ENCODE results near the gene BDH2. TPM values are rescaled to one million over a fixed set of nuclear protein-coding genes. Genes with fewer than 3 reads are reported as not detected.

Gene BDH2
- total RNA-seq, 1 donor: 36.6 TPM

DNA sequence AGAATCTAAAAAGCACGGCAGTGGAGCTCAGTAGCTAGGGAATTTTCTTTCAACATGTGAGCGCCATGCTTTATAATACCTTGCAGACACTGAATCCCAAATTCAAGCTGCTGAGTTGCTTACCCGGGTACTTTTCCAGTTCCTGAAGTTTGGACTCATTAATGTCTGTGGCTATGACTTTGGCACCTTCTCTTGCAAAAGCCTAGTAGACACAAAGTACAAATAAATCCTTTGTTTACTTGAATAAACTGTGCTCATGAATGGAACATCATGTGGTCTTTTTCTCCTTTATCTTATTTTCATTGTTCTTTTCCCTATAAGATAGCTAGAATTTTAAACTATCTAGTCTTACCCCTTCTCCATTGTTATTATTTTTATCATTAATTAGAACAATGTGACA, 4.6 kb downstream of the BDH2 start:
- H2AFZ ChIP-seq (ENCODE audit: low read length): no peak overlapping the region
- H3K4me2 ChIP-seq (ENCODE audit: insufficient read depth, low read length): no peak overlapping the region
- no peak for DNase-seq (ENCODE audit: insufficient read length, low spot score, missing footprints)
- peaks cover 10% of the 10 kb centered on the region for H3K36me3 ChIP-seq (ENCODE audit: insufficient read depth, low read length)
- no peak overlapping the region for H3K4me3 ChIP-seq (ENCODE audit: insufficient read depth, low read length)
- H3K79me2 ChIP-seq (ENCODE audit: insufficient read depth, low read length): peaks cover 16% of the 10 kb centered on the region
- no peak overlapping the region for H3K27ac ChIP-seq (ENCODE audit: low read depth, low read length)
- H4K20me1 ChIP-seq (ENCODE audit: insufficient read depth, low read length): no peaks in the 10 kb centered on the region
- H3K4me1 ChIP-seq (ENCODE audit: insufficient read depth, low read length): peaks cover 21% of the 10 kb centered on the region
- no peaks in the 10 kb centered on the region for H3K27me3 ChIP-seq (ENCODE audit: insufficient read depth, low read length)
- H3K9me3 ChIP-seq (ENCODE audit: low read depth, low read length): no peaks in the 10 kb centered on the region
- TF ChIP-seq, protein P1, sequence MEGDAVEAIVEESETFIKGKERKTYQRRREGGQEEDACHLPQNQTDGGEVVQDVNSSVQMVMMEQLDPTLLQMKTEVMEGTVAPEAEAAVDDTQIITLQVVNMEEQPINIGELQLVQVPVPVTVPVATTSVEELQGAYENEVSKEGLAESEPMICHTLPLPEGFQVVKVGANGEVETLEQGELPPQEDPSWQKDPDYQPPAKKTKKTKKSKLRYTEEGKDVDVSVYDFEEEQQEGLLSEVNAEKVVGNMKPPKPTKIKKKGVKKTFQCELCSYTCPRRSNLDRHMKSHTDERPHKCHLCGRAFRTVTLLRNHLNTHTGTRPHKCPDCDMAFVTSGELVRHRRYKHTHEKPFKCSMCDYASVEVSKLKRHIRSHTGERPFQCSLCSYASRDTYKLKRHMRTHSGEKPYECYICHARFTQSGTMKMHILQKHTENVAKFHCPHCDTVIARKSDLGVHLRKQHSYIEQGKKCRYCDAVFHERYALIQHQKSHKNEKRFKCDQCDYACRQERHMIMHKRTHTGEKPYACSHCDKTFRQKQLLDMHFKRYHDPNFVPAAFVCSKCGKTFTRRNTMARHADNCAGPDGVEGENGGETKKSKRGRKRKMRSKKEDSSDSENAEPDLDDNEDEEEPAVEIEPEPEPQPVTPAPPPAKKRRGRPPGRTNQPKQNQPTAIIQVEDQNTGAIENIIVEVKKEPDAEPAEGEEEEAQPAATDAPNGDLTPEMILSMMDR (IDR thresholded peaks at IDR 0.05; ENCODE audit: extremely low read depth, low read depth, low read length): no peak

DNA sequence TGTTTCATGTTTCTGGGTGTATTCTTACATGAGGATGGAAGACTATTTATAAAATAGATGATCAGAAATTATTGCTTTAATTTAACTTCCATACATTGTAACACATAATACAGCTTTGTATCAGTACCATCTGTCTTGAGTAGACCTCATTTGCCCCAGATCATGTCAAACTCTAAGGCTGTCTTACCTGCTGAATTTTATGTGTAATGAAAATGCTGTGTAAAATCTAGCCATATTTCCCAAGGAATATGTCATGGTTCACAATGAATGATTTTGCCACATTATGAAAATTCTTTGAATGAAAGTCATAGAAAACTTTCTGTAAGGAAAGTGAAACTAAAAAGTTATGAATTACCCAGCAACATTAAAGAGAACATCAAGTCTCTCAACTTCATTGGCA, 7.4 kb downstream of the BDH2 start:
- H3K27me3 ChIP-seq (ENCODE audit: insufficient read depth, low read length): no peaks in the 10 kb centered on the region
- H3K4me3 ChIP-seq (ENCODE audit: insufficient read depth, low read length): peak overlapping the region; percentile 20
- TF ChIP-seq, protein P1 (IDR thresholded peaks at IDR 0.05; ENCODE audit: extremely low read depth, low read depth, low read length): no peak
- peaks cover 34% of the 10 kb centered on the region for H3K36me3 ChIP-seq (ENCODE audit: insufficient read depth, low read length)
- H3K79me2 ChIP-seq (ENCODE audit: insufficient read depth, low read length): peaks cover 3% of the 10 kb centered on the region
- peak overlapping the region; percentile 56 for H3K4me2 ChIP-seq (ENCODE audit: insufficient read depth, low read length)
- peak overlapping the region; percentile 8 for H3K27ac ChIP-seq (ENCODE audit: low read depth, low read length)
- H3K9me3 ChIP-seq (ENCODE audit: low read depth, low read length): no peaks in the 10 kb centered on the region
- DNase-seq (ENCODE audit: insufficient read length, low spot score, missing footprints): no peak
- H2AFZ ChIP-seq (ENCODE audit: low read length): peak overlapping the region; percentile 44
- H4K20me1 ChIP-seq (ENCODE audit: insufficient read depth, low read length): no peaks in the 10 kb centered on the region
- H3K4me1 ChIP-seq (ENCODE audit: insufficient read depth, low read length): peaks cover 7% of the 10 kb centered on the region

DNA sequence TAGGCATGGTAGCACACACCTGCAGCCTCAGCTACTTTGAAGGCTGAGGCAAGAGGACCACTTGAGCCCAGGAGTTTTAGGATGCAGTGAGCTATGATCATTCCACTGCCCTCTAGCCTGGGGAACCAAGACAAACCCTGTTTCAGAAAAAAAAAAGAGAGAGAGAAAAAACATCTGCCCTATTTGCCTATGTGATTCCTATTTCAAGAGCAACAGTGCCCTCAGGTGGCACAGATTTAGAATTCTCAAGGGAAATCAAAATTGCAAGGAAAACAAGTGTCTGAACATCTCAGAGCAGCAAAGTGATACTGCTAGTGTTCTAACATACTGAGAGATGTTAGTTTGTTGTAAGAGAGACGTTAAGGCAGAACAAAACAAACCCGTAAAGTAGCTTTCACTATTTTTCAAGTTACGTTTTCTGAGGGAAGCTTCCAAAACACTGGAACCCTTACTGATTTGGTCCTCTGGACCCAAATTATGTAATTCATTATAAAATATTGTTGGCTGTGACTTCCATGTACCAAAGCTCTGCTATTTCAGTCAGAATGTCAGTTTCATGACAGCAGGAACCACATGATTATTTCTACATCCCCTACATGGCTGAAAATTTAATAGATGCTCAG, 7.9 kb downstream of the BDH2 start:
- TF ChIP-seq, protein P1 (IDR thresholded peaks at IDR 0.05; ENCODE audit: extremely low read depth, low read depth, low read length): peak; percentile 66
- Histone ChIP-seq H3K9me3 (ENCODE audit: low read depth, low read length) (no peaks in the 10 kb centered on the region), H3K79me2 (ENCODE audit: insufficient read depth, low read length) (no peaks in the 10 kb centered on the region), H3K4me3 (ENCODE audit: insufficient read depth, low read length) (no peak overlapping the region), H3K36me3 (ENCODE audit: insufficient read depth, low read length) (peaks cover 39% of the 10 kb centered on the region), H2AFZ (ENCODE audit: low read length) (no peak overlapping the region), H4K20me1 (ENCODE audit: insufficient read depth, low read length) (no peaks in the 10 kb centered on the region), H3K27ac (ENCODE audit: low read depth, low read length) (peak overlapping the region; percentile 8), H3K4me1 (ENCODE audit: insufficient read depth, low read length) (peaks cover 7% of the 10 kb centered on the region), H3K27me3 (ENCODE audit: insufficient read depth, low read length) (no peaks in the 10 kb centered on the region), H3K4me2 (ENCODE audit: insufficient read depth, low read length) (peak overlapping the region; percentile 56)
- DNase-seq (ENCODE audit: insufficient read length, low spot score, missing footprints): no peak

DNA sequence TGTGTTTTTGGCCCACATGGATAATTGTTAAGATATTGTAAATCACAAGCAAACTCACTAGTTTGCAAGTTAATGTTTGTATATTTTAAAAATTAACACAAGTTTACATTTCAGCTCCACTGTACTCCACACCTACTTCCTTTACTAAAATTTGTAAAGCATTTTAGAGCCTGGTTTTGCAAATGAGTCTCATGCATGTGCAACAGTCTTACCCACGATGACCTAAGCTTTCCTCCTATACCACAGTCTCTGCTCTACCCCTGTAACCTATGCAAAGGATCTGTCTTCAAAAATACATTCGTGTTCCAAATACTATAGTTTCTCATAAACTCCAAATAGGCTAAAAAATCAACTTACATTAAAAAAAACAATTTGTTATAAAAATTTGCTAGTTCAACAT, 10.2 kb downstream of the BDH2 start:
- Histone ChIP-seq H3K4me1 (ENCODE audit: insufficient read depth, low read length) (peaks cover 7% of the 10 kb centered on the region), H2AFZ (ENCODE audit: low read length) (no peak overlapping the region), H3K9me3 (ENCODE audit: low read depth, low read length) (no peaks in the 10 kb centered on the region), H3K27ac (ENCODE audit: low read depth, low read length) (no peak overlapping the region), H3K79me2 (ENCODE audit: insufficient read depth, low read length) (no peaks in the 10 kb centered on the region), H3K27me3 (ENCODE audit: insufficient read depth, low read length) (no peaks in the 10 kb centered on the region), H3K4me3 (ENCODE audit: insufficient read depth, low read length) (no peak overlapping the region), H4K20me1 (ENCODE audit: insufficient read depth, low read length) (no peaks in the 10 kb centered on the region), H3K36me3 (ENCODE audit: insufficient read depth, low read length) (peaks cover 51% of the 10 kb centered on the region), H3K4me2 (ENCODE audit: insufficient read depth, low read length) (no peak overlapping the region)
- DNase-seq (ENCODE audit: insufficient read length, low spot score, missing footprints): no peak
- TF ChIP-seq, protein P1 (IDR thresholded peaks at IDR 0.05; ENCODE audit: extremely low read depth, low read depth, low read length): no peak

All from osteoblast (primary cell).